HG03060 (cell line): ENCODE measurements around the gene AARS2.

ENCODE experiments used
- ATAC-seq: cut with Tn5 transposase; IDR thresholded peaks from one replicate; pipeline ENCODE4 v1.9.1; 2021; ENCODE audit warnings: low read depth, moderate number of reproducible peaks; ENCODE audit not compliant: unreplicated experiment

The AARS2 gene

DNA sequence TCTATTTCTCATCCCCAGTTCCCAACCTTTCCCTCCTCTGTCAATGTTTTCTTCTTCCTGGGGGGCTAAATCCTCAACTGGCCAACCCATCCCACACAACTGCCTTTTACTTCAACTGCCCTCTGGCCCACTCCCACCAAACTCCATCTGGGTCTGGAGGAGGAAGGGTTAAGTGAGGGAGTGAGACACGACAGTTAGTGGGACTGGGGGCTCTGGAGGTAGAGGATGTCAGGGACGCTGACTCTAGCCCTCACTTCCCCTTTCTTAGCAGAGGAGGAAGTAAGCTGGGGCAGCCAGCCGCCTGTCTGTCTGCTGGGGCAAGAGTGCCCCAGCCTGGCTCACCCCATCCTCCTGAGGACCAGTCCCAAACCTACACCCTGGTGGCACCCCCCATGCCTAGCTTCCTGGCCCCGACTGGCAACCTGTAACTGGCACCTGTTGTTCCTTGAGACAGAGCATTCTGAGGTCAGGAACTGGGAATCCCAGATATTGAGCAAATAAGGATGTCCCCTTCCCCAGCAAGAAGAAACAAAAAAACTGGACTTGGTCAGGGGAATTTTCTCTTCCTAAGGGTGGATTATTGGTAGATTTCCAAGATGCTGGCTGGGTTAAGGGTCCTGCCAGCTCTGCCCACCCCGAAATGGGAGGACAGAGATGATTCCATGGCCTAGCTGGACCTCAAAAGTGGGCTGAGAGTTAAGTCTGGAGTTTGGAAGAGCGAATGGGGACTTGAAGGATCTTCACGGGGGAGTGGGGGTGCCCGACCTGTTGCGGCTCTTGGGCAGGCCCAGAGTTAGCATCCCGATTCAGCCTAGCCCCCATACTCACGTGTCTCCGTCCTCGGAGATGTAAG is 48.8 kb downstream of the AARS2 start:
- ATAC-seq: no peak

DNA sequence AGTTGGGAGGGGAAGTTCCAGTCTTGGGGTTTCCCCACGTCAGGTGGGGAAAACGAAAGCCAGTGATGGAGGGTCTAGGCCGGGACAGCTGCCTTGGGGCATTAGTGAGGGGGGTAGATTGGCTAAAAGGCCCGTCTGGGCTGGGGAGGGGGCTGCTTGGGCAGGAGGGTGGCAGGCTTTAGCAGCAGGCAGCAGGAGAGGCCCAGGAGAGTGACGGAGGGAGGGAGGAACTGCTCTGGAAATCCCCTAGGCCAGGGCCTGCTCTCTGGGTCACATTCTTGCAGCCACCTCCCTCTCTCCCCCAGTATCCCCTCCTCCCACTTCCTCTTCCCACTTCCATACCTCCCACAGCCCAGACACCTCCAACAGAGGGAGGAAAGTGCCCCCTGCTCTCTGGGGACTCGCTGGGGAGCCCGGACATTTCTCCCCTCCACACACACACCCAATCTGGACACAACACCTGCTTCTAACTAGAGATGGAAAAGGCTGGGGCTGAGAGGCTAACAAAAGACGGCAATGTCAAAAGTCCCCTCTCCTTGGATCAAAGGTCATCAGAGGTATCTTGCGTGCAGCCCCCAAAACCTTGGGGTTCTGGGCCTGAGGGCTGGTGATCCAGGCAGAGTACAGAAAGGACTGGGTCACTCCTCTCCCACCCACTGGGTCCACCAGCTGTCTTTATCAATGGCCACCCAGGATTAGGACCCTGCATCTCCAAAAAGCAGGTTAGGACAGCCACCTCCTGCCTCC is 49.6 kb downstream of the AARS2 start:
- no peak for ATAC-seq

DNA sequence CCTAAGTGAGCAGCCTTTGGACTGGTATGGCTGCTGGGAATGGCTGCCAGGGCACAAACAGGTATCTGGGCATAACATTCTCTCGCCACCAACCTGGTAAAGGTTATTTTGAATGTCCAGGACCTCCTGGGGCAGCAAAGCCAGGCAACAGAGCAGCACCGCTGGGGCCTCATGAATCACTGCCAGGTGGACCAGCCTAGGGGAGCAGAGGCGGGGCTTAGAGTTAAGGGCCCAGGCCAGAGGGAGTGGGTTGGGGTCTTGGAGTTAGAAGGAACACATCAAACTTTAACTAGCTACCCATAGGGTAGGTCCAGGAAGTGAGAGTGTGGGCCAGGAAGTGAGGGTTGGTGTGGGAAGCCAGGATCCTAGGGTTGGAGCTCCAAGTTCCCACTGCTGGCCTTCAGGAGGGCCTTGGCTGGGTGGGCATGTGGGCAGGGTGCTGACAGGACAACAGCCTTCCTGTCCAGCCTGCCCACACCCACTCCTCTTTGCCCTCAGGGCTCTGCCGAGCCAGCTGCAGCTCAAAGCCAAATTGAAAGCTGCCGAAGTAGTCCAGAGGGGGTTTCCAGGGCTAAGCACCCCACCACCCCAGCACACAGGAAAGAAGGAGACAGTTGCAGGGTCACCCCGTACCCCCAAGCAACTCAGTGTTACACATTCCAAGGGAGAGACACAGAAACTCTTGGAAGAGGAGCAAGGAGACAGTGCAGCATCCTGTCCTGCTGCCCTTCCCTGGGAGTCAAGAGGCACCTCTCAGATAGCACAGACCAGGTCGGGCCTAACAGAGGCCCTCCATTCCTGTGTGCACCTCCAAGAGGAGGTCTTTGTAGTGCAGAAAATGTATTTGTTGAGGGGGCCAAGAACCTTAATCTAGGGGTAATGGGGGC is 50.4 kb downstream of the AARS2 start:
- no peak for ATAC-seq

DNA sequence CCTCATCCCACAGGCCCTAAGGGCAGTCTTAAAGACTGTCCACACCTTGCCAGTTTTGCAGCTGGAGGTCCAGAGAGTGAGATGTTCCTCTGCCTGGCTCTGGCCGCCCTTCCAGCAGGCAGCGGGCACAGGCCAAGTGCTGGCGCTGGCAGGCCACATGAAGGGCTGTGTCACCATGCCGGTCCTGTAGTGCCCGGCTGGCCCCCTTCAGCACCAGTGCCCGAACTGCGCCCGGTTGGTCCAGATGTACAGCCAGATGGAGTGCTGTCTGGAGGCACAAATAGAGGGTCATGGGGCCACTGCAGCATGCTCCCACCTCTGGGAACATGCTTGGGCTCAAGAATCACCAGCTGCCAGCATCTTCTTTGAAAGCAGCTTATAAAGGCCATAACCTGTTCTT is 51.6 kb downstream of the AARS2 start:
- no peak for ATAC-seq

DNA sequence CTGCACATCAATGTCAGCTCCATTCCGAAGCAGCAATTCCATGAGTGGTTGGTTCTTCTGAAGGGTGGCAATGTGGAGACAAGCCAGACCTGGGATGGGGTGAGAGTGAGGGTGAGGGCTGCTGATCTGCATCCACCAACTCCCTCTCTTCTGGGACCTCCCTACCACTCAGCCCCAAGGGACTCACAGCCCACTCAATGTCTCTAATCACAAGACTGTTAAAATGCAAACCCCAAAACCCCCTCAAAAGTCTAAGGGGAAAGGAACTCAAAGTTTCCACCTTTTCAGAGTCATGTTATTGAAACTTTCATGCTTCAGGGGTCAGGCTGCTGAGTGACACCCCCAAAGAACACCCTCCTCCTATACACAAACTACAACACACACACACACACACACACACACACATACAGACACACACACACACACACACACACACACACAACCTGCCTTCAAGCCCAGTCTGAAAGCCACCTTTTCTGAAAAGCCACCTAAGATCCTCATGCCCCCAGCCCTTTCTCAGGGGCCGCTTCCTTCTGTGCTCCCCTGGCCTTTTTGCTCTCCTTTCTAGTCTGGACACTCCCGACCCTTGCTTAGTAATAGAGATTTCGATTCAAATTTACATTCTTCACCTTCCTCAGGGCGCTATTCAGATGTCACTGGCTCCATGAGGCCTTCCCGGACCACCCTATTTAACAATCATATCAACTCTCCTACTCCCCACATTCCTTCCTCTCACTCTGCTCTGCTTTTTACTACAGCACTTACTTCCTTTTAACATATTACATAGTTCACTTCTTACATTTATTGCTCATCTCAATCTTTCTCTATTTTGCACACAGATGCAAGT is 52.5 kb downstream of the AARS2 start:
- no peak for ATAC-seq

DNA sequence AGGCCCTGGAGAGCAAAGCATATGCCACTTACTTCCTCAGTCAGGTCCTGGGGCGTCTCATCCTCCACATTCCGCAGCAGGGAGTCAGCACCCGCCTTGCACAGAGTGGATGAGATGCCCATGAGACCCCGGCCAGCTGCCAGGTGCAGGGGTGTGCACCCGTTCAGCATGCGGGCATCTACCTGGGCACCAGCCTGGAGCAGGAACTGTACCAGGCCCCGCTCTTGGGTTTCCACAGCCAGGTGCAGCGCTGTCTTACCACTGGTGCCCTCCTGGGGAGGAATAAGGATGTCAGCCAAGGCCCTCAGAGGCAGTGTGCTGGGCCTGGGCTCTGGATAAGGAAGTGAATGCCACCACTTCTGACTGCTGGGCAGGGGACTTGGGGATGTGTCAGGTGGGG is 53.1 kb downstream of the AARS2 start:
- no peak for ATAC-seq

DNA sequence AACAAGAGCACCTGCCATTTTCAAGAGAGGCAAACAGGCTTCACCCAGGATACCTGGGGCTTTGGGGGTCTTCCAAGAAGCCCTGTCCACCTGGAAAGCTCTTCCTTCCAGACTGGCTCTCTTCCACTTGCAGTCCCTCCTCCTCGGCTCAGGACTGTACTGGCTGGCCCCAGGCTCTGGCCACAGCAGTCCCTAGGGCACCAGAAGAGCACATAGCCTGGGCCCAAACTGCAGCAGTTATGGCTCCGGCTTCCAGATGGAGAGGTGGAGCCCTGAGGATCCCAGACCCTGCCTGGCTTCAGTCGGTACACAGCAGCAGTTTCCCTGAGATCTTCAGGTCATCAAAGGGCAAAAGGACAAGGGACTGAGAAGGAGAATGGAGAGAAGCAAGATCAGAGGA is 54.2 kb downstream of the AARS2 start:
- no peak for ATAC-seq

DNA sequence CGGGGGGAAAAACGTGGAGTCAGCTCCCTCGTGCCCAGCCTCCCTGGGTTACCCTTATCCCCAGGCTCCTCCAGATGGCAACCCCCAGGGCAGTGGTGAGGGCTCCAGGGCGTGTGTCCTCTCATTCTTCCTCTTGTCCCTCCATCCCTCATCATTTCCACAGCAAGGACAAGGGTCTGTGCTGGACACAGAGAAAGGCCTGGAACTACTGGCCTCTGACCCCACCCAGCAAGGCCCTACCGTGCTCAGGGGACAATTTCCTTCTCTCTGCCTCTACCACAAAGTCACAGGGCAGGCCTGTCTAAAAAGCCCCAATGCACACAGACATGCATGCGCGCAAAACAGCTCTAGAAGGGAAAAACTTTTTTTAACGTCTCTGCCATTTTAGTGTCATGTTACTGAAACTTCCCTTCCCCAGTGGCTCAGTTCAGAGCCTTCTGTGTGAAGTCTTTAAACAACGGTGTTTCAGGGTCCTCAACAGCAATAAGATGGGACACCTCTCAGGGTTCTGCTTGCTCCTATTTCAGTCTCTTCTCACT is 54.8 kb downstream of the AARS2 start:
- no peak for ATAC-seq

DNA sequence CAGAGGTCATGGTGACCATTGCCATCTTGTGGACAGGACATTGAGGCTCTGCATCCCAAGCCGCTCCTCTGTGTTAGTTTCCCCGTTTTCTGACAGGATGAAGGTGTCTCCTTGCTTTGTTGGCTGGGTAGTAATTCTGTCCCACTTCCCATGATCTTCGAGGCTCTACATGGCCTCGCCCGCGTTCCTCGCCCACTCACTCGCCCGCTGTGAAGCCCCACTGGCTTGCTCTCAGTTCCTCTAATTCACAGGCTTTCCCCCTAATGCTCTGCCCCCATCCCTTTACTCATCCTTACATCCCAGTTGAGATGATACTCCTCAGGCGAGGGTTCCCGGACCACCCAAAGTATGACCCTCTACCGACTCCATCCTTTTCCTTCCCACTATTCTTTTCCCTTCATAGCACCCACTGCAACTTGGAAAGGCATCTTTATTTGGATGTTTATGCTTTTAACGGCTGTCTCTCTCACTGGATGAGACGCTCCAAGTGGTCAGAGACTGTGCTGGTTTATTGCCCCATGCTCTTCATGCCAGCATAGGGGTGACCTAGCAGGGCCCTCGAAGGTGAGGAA is 55.3 kb downstream of the AARS2 start:
- ATAC-seq: no peak

DNA sequence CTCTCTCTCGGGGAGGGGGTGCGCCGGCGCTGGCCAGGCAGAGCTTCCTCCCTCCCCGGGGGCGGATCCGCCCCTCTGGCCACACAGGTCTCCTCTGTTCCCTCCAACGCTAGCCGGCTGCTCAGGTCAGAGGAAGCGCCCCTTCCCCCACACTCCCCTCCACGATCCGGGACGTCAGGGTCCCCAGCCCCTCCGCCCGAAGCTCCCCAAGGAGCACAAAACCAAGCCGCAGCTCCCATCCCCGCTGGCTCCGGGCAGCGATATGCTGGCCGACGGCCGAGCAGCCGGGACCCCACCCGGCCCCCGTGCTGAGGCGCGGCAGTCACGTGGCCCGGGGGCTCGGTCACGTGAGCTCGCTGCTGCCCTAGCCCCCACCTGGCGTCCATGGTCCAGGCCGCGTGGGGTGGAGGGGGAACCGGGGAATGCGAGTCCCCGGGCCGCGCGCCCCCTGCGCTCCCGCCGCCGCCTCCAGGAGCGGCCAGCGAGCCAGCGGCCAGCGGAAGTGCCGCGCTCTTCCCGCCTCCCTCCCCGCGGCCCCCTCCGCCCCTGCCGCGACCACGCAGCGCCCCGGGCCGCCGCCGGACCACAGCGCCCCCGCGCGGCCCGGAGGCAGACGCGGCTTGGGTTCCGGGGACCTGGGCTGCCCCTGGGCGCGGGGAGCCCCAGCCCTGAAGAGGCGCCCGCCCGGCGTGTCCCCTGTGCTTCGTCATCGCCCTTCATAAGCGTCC is 56.0 kb downstream of the AARS2 start, which contains the start of gene SLC35B2:
Gene SLC35B2 (minus strand): TSS at position 504 of the 728 bp plus-strand sequence. CDS start 118 bp downstream, at position 386.
- no peak for ATAC-seq

DNA sequence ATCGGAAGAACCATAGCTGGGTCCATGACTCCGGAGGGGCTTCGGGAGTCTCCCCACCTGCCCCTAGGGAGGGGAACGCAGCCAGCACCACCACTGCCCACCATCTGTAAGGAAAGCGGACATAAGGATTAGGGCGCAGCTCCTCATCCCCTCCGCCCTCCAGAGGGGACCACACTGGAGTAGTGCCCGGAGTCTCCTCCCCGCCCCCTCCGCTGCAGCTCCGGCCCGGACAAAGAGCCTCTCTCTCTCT is 56.4 kb downstream of the AARS2 start:
- no peak for ATAC-seq

DNA sequence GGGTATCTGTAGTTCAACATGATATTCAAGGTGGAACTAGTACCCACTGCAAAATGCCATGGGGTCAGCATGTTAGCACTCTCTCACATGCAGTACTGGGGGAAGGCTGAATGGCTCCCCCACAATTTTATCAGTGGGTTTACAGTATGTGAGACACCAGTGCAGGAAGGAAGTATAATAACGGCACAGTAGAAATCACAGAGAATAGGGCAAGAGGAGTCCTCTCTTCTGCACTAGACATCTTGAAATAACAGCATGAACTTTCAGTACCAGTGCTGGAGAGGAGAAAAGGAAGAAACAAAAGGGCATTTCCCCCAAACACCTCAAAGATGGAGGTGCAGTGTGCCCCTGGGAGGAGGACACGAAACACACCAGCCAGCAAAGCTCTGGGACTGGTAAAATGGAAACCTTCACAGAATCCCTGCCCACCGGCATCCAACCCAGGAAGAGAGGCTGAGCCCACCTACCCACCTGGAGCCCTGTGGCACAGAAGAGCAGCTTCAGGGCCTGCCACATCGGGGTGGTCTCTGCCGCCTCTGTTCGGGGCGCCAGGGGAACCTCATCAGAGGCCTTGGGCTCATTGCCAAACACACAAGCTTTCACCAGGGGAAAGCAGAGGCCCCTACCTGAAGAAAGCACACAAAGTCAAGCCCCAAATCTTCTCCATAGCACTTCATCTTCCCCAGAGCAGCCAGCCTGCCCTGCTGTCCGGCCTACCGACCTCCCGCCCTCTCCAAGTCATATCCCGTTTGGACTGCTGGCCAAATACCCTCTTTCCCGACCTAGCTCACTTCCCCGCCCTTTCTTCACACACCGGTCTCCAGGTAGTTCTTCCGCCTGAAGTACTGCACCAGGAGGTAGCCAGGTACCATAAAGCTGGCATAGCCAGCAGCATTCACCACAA is 57.0 kb downstream of the AARS2 start:
- ATAC-seq: no peak

DNA sequence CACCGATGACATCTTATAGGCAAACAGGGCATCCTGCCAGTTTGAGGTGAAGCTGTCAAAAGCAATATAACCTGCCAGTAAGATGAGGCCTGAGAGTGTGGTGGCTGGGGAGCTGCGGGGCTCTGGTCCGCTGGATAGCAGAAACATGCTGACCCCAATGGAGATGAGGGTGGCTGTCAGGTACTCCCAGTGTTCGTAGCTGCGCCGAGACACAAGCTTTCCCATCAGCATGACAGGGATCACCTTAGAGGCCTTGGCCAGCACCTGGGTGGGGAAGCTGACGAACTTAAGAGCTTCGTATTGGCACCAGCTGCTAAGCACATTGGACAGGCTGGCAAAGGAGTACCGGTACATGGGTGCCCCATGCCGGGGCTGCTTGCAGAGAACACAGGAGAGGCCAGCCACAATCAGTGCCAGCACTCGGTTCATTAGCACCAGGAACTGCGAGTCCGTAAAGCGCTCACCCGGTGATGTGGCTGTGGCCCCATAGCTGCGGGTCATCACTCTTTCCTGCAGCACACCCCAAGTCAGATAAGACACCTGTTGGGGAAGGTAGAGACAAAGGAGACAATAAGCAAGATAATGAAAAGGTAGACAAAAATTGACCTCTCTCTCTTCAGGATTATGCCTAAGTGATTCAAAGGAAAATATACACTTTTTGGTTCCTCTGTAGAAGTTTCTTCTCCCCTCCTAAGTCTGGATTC is 57.9 kb downstream of the AARS2 start:
- no peak for ATAC-seq

DNA sequence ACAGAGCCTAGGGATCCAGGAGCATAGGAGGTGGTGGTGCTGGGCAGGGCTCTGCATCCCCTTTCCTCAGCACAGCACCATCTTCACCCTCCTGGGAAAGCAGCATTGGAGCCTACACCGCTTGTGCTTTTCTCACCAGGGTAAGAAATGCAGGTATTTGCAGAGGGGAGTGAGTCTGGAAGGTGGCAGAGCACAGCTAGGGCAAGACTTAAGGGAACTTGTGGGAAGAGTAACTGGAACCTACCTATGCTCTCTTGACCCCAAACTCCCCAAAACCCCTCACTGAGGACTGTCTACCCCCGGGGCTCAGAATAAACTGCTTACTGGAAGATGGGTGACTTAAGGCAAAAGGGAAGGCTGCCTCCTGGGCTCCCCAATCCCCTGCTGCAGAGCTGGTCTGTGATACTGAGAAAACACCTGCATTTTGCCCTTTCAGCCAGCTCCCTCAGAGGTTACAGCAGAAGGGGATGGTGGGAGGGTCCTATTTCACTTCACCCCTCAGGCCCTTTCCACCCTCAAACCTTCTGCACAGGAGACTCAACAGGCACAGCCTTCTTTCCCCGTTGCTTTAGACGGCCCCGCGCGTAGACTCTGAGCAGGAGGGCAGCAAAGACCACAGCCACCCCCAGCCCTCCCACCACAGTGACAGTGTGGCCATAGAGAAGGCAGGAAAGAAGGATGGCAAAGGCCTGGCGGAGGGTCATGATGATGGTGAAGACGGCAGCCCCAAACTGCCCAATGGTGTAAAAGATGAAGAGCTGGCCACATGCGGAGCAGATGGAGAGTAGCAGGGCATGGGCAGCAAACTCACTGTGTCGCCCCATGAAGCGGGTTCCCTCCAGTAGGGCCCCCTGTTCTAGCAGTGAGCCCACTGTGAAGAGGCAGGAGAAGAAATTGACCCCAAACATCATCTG is 58.7 kb downstream of the AARS2 start:
- ATAC-seq: no peak

DNA sequence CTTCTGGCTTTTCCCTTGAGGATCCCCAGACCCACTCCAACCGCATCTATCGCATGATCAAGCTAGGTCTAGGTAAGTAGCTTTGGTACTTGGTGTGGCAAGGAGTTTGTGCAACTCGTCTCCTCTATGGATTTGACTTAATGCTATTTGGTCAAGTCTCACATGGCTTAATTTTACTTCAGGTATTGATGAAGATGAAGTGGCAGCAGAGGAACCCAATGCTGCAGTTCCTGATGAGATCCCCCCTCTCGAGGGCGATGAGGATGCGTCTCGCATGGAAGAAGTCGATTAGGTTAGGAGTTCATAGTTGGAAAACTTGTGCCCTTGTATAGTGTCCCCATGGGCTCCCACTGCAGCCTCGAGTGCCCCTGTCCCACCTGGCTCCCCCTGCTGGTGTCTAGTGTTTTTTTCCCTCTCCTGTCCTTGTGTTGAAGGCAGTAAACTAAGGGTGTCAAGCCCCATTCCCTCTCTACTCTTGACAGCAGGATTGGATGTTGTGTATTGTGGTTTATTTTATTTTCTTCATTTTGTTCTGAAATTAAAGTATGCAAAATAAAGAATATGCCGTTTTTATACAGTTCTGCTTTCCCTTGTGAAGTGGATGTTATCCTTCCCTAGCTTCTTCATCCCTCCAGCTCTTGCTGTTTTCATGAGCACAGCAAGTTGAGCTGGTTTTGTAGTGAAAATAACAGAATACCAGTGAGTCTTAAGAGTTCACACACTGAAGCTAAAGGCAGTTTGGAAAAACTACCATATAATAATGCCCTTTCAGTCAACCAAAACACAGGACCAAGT is 59.6 kb downstream of the AARS2 start:
- ATAC-seq: no peak
